Measurements from ENCODE around the gene ERICH2. TPM values are rescaled to one million over a fixed set of nuclear protein-coding genes. Genes with fewer than 3 reads are reported as not detected.

Gene ERICH2
- total and polyA plus RNA-seq, 2 of the 13 experiments (the other 11 are each of a cell fraction or from before 2014, with no cell fraction given): not detected

- TF ChIP-seq NONO (IDR thresholded peaks at IDR 0.05) (no peak), NONO (CRISPR knock-in tag; conservative IDR thresholded peaks at IDR 0.05) (peak; percentile 52; the same call in 1 of the 2 replicates), LRRFIP1 (CRISPR knock-in tag; conservative IDR thresholded peaks at IDR 0.05) (no peak), RFXANK (CRISPR knock-in tag; IDR thresholded peaks at IDR 0.05) (no peak), NAIF1 (CRISPR knock-in tag; IDR thresholded peaks at IDR 0.05; ENCODE audit: borderline replicate concordance) (peak; percentile 30; the same call in 1 of the 2 replicates), EZH2 (conservative IDR thresholded peaks at IDR 0.05; ENCODE audit: low read depth, low read length) (no peak), ZNF709 (CRISPR knock-in tag; IDR thresholded peaks at IDR 0.05) (no peak; the same call in 1 of the 2 replicates), RCOR2 (CRISPR knock-in tag; IDR thresholded peaks at IDR 0.05) (peak; percentile 63; the same call in 1 of the 2 replicates), ZNF331 (CRISPR knock-in tag; IDR thresholded peaks at IDR 0.05) (peak; percentile 97), USF2 (IDR thresholded peaks at IDR 0.05; ENCODE audit: low read depth, low read length) (no peak), USF2 (CRISPR knock-in tag; IDR thresholded peaks at IDR 0.05; ENCODE audit: borderline replicate concordance) (no peak), ZNF703 (CRISPR knock-in tag; IDR thresholded peaks at IDR 0.05; ENCODE audit: borderline replicate concordance) (no peak), MXD4 (CRISPR knock-in tag; IDR thresholded peaks at IDR 0.05) (peak; percentile 73), MATR3 (CRISPR knock-in tag; IDR thresholded peaks at IDR 0.05) (no peak), HOXA9 (CRISPR knock-in tag; IDR thresholded peaks at IDR 0.05; ENCODE audit: borderline replicate concordance) (no peak), ZNF333 (CRISPR knock-in tag; IDR thresholded peaks at IDR 0.05; ENCODE audit: borderline replicate concordance) (no peak), ZNF281 (CRISPR knock-in tag; IDR thresholded peaks at IDR 0.05; ENCODE audit: borderline replicate concordance) (peak; percentile 59; the same call in 1 of the 2 replicates), ZNF224 (CRISPR knock-in tag; IDR thresholded peaks at IDR 0.05) (no peak), GATA4 (IDR thresholded peaks at IDR 0.05; ENCODE audit: borderline replicate concordance, low read depth) (peak; percentile 34; the same call in 1 of the 2 replicates)
These were observed 25.8 kb upstream of the ERICH2 start (continued) for GRCh38 chr2:170744248-170745002.
